H9 (cell line): ENCODE results near the gene ANKRD23. TPM values are rescaled to one million over a fixed set of nuclear protein-coding genes. Genes with fewer than 3 reads are reported as not detected.

ENCODE experiments used
- DNase-seq: peaks from one replicate; pipeline ENCODE4 v3.0.0-alpha.2; 2017
- H2AFZ ChIP-seq: one replicate; pipeline ENCODE4 v1.6.1; 2013; ENCODE audit warnings: mild to moderate bottlenecking, low read length, control low read depth, moderate library complexity
- H2AK5ac ChIP-seq: 2 replicates; pipeline ENCODE4 v1.6.1; 2013; ENCODE audit warnings: low read length, control low read depth, mixed read lengths; ENCODE audit not compliant: insufficient read length
- H2BK120ac ChIP-seq: one replicate; pipeline ENCODE4 v1.6.1; 2013; ENCODE audit warnings: low read depth, mild to moderate bottlenecking, low read length, control low read depth, inconsistent platforms; ENCODE audit not compliant: poor library complexity, severe bottlenecking
- H2BK12ac ChIP-seq: 2 replicates; pipeline ENCODE4 v1.6.1; 2013; ENCODE audit warnings: low read length, control low read depth, mixed read lengths, low read depth; ENCODE audit not compliant: insufficient read length
- H2BK15ac ChIP-seq: 2 replicates; pipeline ENCODE4 v1.6.1; 2013; ENCODE audit warnings: low read depth, low read length, control low read depth
- H2BK20ac ChIP-seq: one replicate; pipeline ENCODE4 v1.6.1; 2013; ENCODE audit warnings: low read depth, mild to moderate bottlenecking, low read length, control low read depth, inconsistent platforms; ENCODE audit not compliant: poor library complexity, severe bottlenecking
- H2BK5ac ChIP-seq: 2 replicates; pipeline ENCODE4 v1.6.1; 2013; ENCODE audit warnings: low read length, control low read depth, mixed read lengths; ENCODE audit not compliant: insufficient read length
- H3K14ac ChIP-seq: 2 replicates; pipeline ENCODE4 v1.6.1; 2013; ENCODE audit warnings: low read length, control low read depth; ENCODE audit not compliant: insufficient read depth
- H3K18ac ChIP-seq: 2 replicates; pipeline ENCODE4 v1.6.1; 2013; ENCODE audit warnings: low read depth, mild to moderate bottlenecking, mixed read lengths, low read length, control low read depth; ENCODE audit not compliant: insufficient read length
- H3K23ac ChIP-seq: 2 replicates; pipeline ENCODE4 v1.6.1; 2013; ENCODE audit warnings: low read length, control low read depth, mixed read lengths, low read depth; ENCODE audit not compliant: insufficient read length
- H3K23me2 ChIP-seq: 2 replicates; pipeline ENCODE4 v1.6.1; 2013; ENCODE audit warnings: low read depth, mild to moderate bottlenecking, mixed read lengths, low read length, control low read depth; ENCODE audit not compliant: insufficient read length, poor library complexity, severe bottlenecking
- H3K27ac ChIP-seq: 2 replicates; pipeline ENCODE4 v1.5.1; 2013; ENCODE audit warnings: low read length, control low read depth, mixed read lengths, low read depth; ENCODE audit not compliant: insufficient read length
- H3K27me3 ChIP-seq: 2 replicates; pipeline ENCODE4 v1.6.1; 2013; ENCODE audit warnings: low read length, control low read depth, inconsistent platforms; ENCODE audit not compliant: insufficient read depth
- H3K4ac ChIP-seq: 2 replicates; pipeline ENCODE4 v1.6.1; 2013; ENCODE audit warnings: low read depth, mild to moderate bottlenecking, control low read depth, inconsistent platforms, low read length, moderate library complexity
- H3K4me1 ChIP-seq: 2 replicates; pipeline ENCODE4 v1.6.1; 2013; ENCODE audit warnings: low read length, control low read depth, inconsistent platforms; ENCODE audit not compliant: insufficient read depth
- H3K4me2 ChIP-seq: 2 replicates; pipeline ENCODE4 v1.6.1; 2013; ENCODE audit warnings: low read length, control low read depth, mixed read lengths; ENCODE audit not compliant: insufficient read length, insufficient read depth
- H3K56ac ChIP-seq: 2 replicates; pipeline ENCODE4 v1.6.1; 2013; ENCODE audit warnings: low read depth, mild to moderate bottlenecking, mixed read lengths, low read length, control low read depth; ENCODE audit not compliant: insufficient read length
- H3K79me1 ChIP-seq: 2 replicates; pipeline ENCODE4 v1.6.1; 2013; ENCODE audit warnings: low read depth, mild to moderate bottlenecking, moderate library complexity, low read length, control low read depth, inconsistent platforms; ENCODE audit not compliant: insufficient read depth, poor library complexity, severe bottlenecking
- H3K79me2 ChIP-seq: 2 replicates; pipeline ENCODE4 v1.6.1; 2013; ENCODE audit warnings: low read length, control low read depth, inconsistent platforms; ENCODE audit not compliant: insufficient read depth
- H3K9ac ChIP-seq: 2 replicates; pipeline ENCODE4 v1.6.1; 2013; ENCODE audit warnings: low read length, control low read depth, mixed read lengths; ENCODE audit not compliant: insufficient read length; ENCODE audit errors: extremely low read depth
- H3K9me3 ChIP-seq: one replicate; pipeline ENCODE4 v1.6.1; 2013; ENCODE audit warnings: low read depth, low read length, inconsistent platforms; ENCODE audit not compliant: control insufficient read depth
- H3T11ph ChIP-seq: one replicate; pipeline ENCODE4 v1.6.1; 2013; ENCODE audit warnings: mild to moderate bottlenecking, low read length, control low read depth, inconsistent platforms
- H4K20me1 ChIP-seq: one replicate; pipeline ENCODE4 v1.6.1; 2013; ENCODE audit not compliant: control insufficient read depth, insufficient read length, insufficient read depth
- H4K5ac ChIP-seq: 2 replicates; pipeline ENCODE4 v1.6.1; 2013; ENCODE audit warnings: low read depth, mild to moderate bottlenecking, mixed read lengths, low read length, control low read depth; ENCODE audit not compliant: insufficient read length
- H4K8ac ChIP-seq: replicated peaks from 2 replicates; pipeline ENCODE4 v1.6.1; 2013; ENCODE audit warnings: low read length, control low read depth, mixed read lengths, low read depth; ENCODE audit not compliant: insufficient read length
- H4K91ac ChIP-seq: 2 replicates; pipeline ENCODE4 v1.6.1; 2013; ENCODE audit warnings: low read depth, mild to moderate bottlenecking, moderate library complexity, mixed read lengths, low read length, control low read depth; ENCODE audit not compliant: insufficient read length
- H3K27ac Mint-ChIP-seq, 3 experiments: 2 replicates in 2 of 3; 3 replicates in 1 of 3; pipeline ENCODE4 v1.8.0; 2020 to 2021; ENCODE audit warnings: mixed read lengths in 3 of 3, mild to moderate bottlenecking in 1 of 3, moderate library complexity in 1 of 3
- H3K27me3 Mint-ChIP-seq: 2 replicates; pipeline ENCODE4 v1.8.0; 2021; ENCODE audit warnings: low read depth, mild to moderate bottlenecking, moderate library complexity, mixed read lengths
- H3K36me3 Mint-ChIP-seq, 3 experiments: 2 replicates in 2 of 3; 3 replicates in 1 of 3; pipeline ENCODE4 v1.8.0; 2020 to 2021; ENCODE audit warnings: low read depth in 3 of 3, mixed read lengths in 3 of 3; ENCODE audit not compliant: insufficient read depth in 1 of 3
- H3K4me1 Mint-ChIP-seq, 2 experiments: 2 replicates each; pipeline ENCODE4 v1.8.0; 2020; ENCODE audit warnings: mixed read lengths in 2 of 2
- H3K4me3 Mint-ChIP-seq, 2 experiments: 2 replicates in 1 of 2; 3 replicates in 1 of 2; pipeline ENCODE4 v1.8.0; 2020 to 2021; ENCODE audit warnings: mild to moderate bottlenecking in 2 of 2, mixed read lengths in 2 of 2, moderate library complexity in 1 of 2
- H3K9me3 Mint-ChIP-seq, 2 experiments: 2 replicates in 1 of 2; 3 replicates in 1 of 2; pipeline ENCODE4 v1.8.0; 2020; ENCODE audit warnings: mild to moderate bottlenecking in 2 of 2, mixed read lengths in 2 of 2, moderate library complexity in 1 of 2
- WGBS: extraction: QIAGEN DNeasy Blood & Tissue Kit; methylation state at CpG from one replicate; pipeline ENCODE4 v1.1.7; 2013; ENCODE audit warnings: missing lambda C conversion rate, low lambda C conversion rate, mixed read lengths; ENCODE audit not compliant: insufficient read length; ENCODE audit errors: extremely low coverage; 5-methylcytosine and 5-hydroxymethylcytosine counted together
- total RNA-seq: library from RNA; stranded (reverse); gene quantifications from 2 replicates; pipeline ENCODE4 v1.2.1, GENCODE V29; 2021
- TF ChIP-seq, protein P1 (sequence below): fragments of 200-600 bp; sonication (generic); conservative IDR thresholded peaks from 3 replicates; pipeline ENCODE4 v1.8.0; 2021; ENCODE audit warnings: antibody characterized with exemption, mild to moderate bottlenecking

ANKRD23 gene
- total RNA-seq, 1 experiment from 2014 or later = 2.4 TPM

DNA sequence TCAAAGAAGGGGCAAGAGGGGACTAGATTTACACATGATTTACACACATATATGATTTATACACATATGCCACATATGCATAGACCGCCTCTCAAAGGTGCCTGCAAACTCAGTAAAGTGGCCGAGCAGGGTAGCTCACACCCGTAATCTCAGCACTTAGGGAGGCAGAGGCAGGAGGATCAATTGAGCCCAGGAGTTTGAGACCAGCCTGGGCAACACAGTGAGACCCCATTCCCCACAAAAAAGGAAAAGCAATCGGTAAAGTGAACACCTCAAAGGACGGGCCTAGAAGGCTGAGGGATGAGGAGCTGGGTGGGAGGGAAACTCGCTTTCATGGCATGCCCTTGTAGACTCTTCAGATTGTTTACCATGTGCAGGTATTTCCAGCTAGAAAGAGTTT lies 8.8 kb upstream of the ANKRD23 start:
- H4K91ac ChIP-seq = no peak overlapping the region
- no CpG with 5 or more reads among the region's 6 CpGs for WGBS
- Mint-ChIP-seq H3K4me3 (no peak overlapping the region), H3K36me3 (peaks cover 17 to 60% (median 36%) of the 10 kb centered on the region in 3 experiments), H3K27ac (no peak overlapping the region), H3K9me3 (no peaks in the 10 kb centered on the region), H3K27me3 (no peaks in the 10 kb centered on the region; the same call in 1 of the 2 replicates), H3K4me1 (peaks cover 11 to 12% of the 10 kb centered on the region in 2 experiments)
- H3K18ac ChIP-seq = no peak overlapping the region
- peaks cover 2% of the 10 kb centered on the region for H3K79me1 ChIP-seq
- H3K4me2 ChIP-seq = no peak overlapping the region
- H2BK20ac ChIP-seq = no peak overlapping the region
- H3K4ac ChIP-seq = no peak overlapping the region
- no peak overlapping the region for H3K14ac ChIP-seq
- H2BK12ac ChIP-seq = no peak overlapping the region
- no peak overlapping the region for H2BK120ac ChIP-seq
- no peak overlapping the region for H4K8ac ChIP-seq
- H3K56ac ChIP-seq = no peak overlapping the region
- peaks cover 2% of the 10 kb centered on the region; the same call in 1 of the 2 replicates for H3K79me2 ChIP-seq
- peaks cover 3% of the 10 kb centered on the region for H3K23me2 ChIP-seq
- DNase-seq = no peak
- no peaks in the 10 kb centered on the region for H3K4me1 ChIP-seq
- H4K5ac ChIP-seq = no peak overlapping the region
- H2BK5ac ChIP-seq = no peak overlapping the region
- H2AK5ac ChIP-seq = no peak overlapping the region
- H3K9me3 ChIP-seq = no peaks in the 10 kb centered on the region
- no peak overlapping the region for H3T11ph ChIP-seq
- no peaks in the 10 kb centered on the region for H3K27me3 ChIP-seq
- no peak overlapping the region for H2BK15ac ChIP-seq
- no peak overlapping the region for H3K23ac ChIP-seq
- TF ChIP-seq, protein P1, sequence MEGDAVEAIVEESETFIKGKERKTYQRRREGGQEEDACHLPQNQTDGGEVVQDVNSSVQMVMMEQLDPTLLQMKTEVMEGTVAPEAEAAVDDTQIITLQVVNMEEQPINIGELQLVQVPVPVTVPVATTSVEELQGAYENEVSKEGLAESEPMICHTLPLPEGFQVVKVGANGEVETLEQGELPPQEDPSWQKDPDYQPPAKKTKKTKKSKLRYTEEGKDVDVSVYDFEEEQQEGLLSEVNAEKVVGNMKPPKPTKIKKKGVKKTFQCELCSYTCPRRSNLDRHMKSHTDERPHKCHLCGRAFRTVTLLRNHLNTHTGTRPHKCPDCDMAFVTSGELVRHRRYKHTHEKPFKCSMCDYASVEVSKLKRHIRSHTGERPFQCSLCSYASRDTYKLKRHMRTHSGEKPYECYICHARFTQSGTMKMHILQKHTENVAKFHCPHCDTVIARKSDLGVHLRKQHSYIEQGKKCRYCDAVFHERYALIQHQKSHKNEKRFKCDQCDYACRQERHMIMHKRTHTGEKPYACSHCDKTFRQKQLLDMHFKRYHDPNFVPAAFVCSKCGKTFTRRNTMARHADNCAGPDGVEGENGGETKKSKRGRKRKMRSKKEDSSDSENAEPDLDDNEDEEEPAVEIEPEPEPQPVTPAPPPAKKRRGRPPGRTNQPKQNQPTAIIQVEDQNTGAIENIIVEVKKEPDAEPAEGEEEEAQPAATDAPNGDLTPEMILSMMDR = no peak
- H4K20me1 ChIP-seq = peaks cover 2% of the 10 kb centered on the region
- no peak overlapping the region for H3K27ac ChIP-seq
- no peak overlapping the region for H2AFZ ChIP-seq
- no peak overlapping the region for H3K9ac ChIP-seq
